Transverse colon (tissue), 3 donors: ENCODE measurements around the gene ZNF783.

Experiments
- CTCF ChIP-seq, 5 experiments: fragments of 200-600 bp in 3 of 5; fragments of 450-650 bp in 2 of 5; sonication (generic) in 3 of 5; IDR thresholded peaks; 1 replicate in 2 of 5; 2 replicates in 3 of 5; pipeline ENCODE4 v1.5.1; 2016 to 2017; ENCODE audit warnings: antibody characterized with exemption in 5 of 5, inconsistent platforms in 3 of 5, mild to moderate bottlenecking in 2 of 5, moderate library complexity in 1 of 5
- EP300 ChIP-seq: sonication (generic); formaldehyde crosslinking; IDR thresholded peaks from one replicate; pipeline ENCODE4 v1.6.1; 2017; ENCODE audit warnings: antibody characterized with exemption, low read depth
- POLR2A ChIP-seq: fragments of 450-650 bp; IDR thresholded peaks from one replicate; pipeline ENCODE4 v1.6.1; 2016; ENCODE audit warnings: antibody characterized with exemption, mild to moderate bottlenecking, moderate library complexity

- TF ChIP-seq POLR2A (no peak), EP300 (no peak), CTCF (IDR thresholded peaks at IDR 0.05) (no peak)
These were observed 25.6 kb downstream of the ZNF783 start for GRCh38 chr7:149287622-149288021.
